Endometrial microvascular endothelial cells (primary cell): ENCODE measurements around the gene NAA60. TPM values are rescaled to one million over a fixed set of nuclear protein-coding genes. Genes with fewer than 3 reads are reported as not detected.

Experiments used
- in situ Hi-C: cut with HindIII; loops from 2 replicates; pipeline ENCODE4 v1.10.0; 2017; ENCODE audit warnings: low sequenced_read_pairs, low pct_unique_long_range_greater_than_20kb; ENCODE audit errors: inconsistent ontology term
- total RNA-seq: library from RNA; depleted of rRNA; stranded (reverse); fragments of >200 nt; gene quantifications from one replicate; pipeline ENCODE4 v1.2.3, GENCODE V29; 2015; ENCODE audit errors: inconsistent ontology term

Gene NAA60
- total RNA-seq, result 14.8 TPM

GRCh38 chr16:3443108-3444031 is at the start of gene NAA60, which contains the start of gene ZNF597:
Gene NAA60 (plus strand): TSS chr16:3443680. CDS start chr16:3476228, 32,548 bp downstream.
Gene ZNF597 (minus strand): TSS chr16:3443504. CDS start chr16:3443153, 351 bp downstream.
- in situ Hi-C loops, result no loop called here

GRCh38 chr16:3400446-3400778 is 43.1 kb upstream of the NAA60 start:
- in situ Hi-C loops, result no loop called here

GRCh38 chr16:3400779-3401688 is 42.4 kb upstream of the NAA60 start, which contains the start of the genes ZNF174 and ZSCAN32:
Gene ZNF174 (plus strand): TSS chr16:3401215. CDS start chr16:3402005, 790 bp downstream.
Gene ZSCAN32 (minus strand): TSS chr16:3401004. CDS start chr16:3397557, 3,447 bp downstream.
- in situ Hi-C loops, result no loop called here

GRCh38 chr16:3401719-3402397 is 41.6 kb upstream of the NAA60 start:
- in situ Hi-C loops, result no loop called here

GRCh38 chr16:3408561-3409197 is 34.8 kb upstream of the NAA60 start:
- in situ Hi-C loops, result no loop called here

GRCh38 chr16:3413730-3414379 is 29.6 kb upstream of the NAA60 start:
- in situ Hi-C loops, result no loop called here

- in situ Hi-C loops, result no loop called here
These were observed 11.7 kb upstream of the NAA60 start for GRCh38 chr16:3431779-3432219.

- in situ Hi-C loops, result no loop called here
These were observed 9.1 kb upstream of the NAA60 start for GRCh38 chr16:3434373-3434772.

- in situ Hi-C loops, result no loop called here
These were observed 3.8 kb upstream of the NAA60 start for GRCh38 chr16:3439637-3440036.

GRCh38 chr16:3444032-3444388 is 530 bp downstream of the NAA60 start:
- in situ Hi-C loops, result no loop called here

GRCh38 chr16:3454093-3454492 is 10.6 kb downstream of the NAA60 start:
- in situ Hi-C loops, result no loop called here

GRCh38 chr16:3454631-3455147 is 11.2 kb downstream of the NAA60 start:
- in situ Hi-C loops, result no loop called here

GRCh38 chr16:3457434-3458252 is 14.2 kb downstream of the NAA60 start:
- in situ Hi-C loops, result no loop called here

GRCh38 chr16:3458278-3458851 is 14.9 kb downstream of the NAA60 start:
- in situ Hi-C loops, result no loop called here

- in situ Hi-C loops, result no loop called here
These were observed 15.4 kb downstream of the NAA60 start for GRCh38 chr16:3458852-3459361.

GRCh38 chr16:3459401-3460090 is 16.1 kb downstream of the NAA60 start:
- in situ Hi-C loops, result no loop called here
